NCI-H2196 treated with DMSO at 0.1 percent for 48 hours (cell line): ENCODE results near the gene RBM15B.
"Not testable (repeated sequence)": the region's sequence is repeated elsewhere in the genome, so short reads cannot be mapped to it uniquely, and the experiment has no call there.

Experiments used
- DNase-seq: peaks from one replicate; lab custom pipeline; 2025; ENCODE audit not compliant: unreplicated experiment; lab: John Stamatoyannopoulos, UW

Gene RBM15B

GRCh38 chr3:51391075-51391565 lies at the start of gene RBM15B:
Gene RBM15B (plus strand): TSS chr3:51391285. CDS start chr3:51391400, 115 bp downstream.
- DNase-seq: peak; percentile 80

- no peak for DNase-seq
Observed at GRCh38 chr3:51343918-51344687, 47.0 kb upstream of the RBM15B start.

- DNase-seq: no peak
Observed at GRCh38 chr3:51350751-51351150, 40.3 kb upstream of the RBM15B start.

GRCh38 chr3:51353131-51353530 lies 38.0 kb upstream of the RBM15B start:
- DNase-seq: no peak

GRCh38 chr3:51353691-51354090 lies 37.4 kb upstream of the RBM15B start:
- DNase-seq: no peak

GRCh38 chr3:51354172-51354571 lies 36.9 kb upstream of the RBM15B start:
- DNase-seq: no peak

- DNase-seq: no peak
Observed at GRCh38 chr3:51354731-51355615, 36.1 kb upstream of the RBM15B start.

GRCh38 chr3:51355891-51356578 lies 35.0 kb upstream of the RBM15B start:
- no peak for DNase-seq

GRCh38 chr3:51357856-51358255 lies 33.2 kb upstream of the RBM15B start:
- no peak for DNase-seq

- DNase-seq: no peak
Observed at GRCh38 chr3:51358981-51359380, 32.1 kb upstream of the RBM15B start.

- no peak for DNase-seq
Observed at GRCh38 chr3:51360806-51361205, 30.3 kb upstream of the RBM15B start.

GRCh38 chr3:51361746-51362145 lies 29.3 kb upstream of the RBM15B start:
- no peak for DNase-seq

GRCh38 chr3:51362476-51362875 lies 28.6 kb upstream of the RBM15B start:
- DNase-seq: no peak

- DNase-seq: not testable (repeated sequence)
Observed at GRCh38 chr3:51368276-51368675, 22.8 kb upstream of the RBM15B start.

GRCh38 chr3:51371943-51372557 lies 19.0 kb upstream of the RBM15B start:
- peak; percentile 9 for DNase-seq

- no peak for DNase-seq
Observed at GRCh38 chr3:51373658-51374421, 17.2 kb upstream of the RBM15B start.

GRCh38 chr3:51374456-51374855 lies 16.6 kb upstream of the RBM15B start:
- no peak for DNase-seq

- DNase-seq: no peak
Observed at GRCh38 chr3:51375136-51375535, 15.9 kb upstream of the RBM15B start.

GRCh38 chr3:51375571-51375970 lies 15.5 kb upstream of the RBM15B start:
- no peak for DNase-seq

- no peak for DNase-seq
Observed at GRCh38 chr3:51378065-51378464, 13.0 kb upstream of the RBM15B start.
